ENCODE data around the gene FARSB. TPM values are rescaled to one million over a fixed set of nuclear protein-coding genes. Genes with fewer than 3 reads are reported as not detected.

The FARSB gene
- total RNA-seq, 1 donor from 2014 or later, result 13.3 TPM

DNA sequence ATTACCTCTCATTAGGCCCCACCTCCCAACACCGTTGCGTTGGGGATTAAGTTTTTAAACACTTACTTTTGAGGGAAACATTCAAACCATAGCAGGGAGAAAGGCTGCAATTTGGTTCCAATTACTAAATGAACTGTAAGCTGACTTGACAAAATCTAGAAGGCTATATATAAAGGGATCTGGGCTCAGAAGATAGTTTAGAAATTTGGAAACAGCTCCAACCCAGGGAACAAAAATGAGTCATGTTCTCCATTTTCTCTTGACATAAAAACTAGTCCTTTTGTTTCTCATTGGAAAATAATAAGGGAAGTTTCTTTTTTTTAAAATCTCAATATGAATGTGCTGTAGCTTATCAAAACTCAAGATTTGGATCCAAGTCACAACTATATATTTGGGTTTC, 33.0 kb upstream of the FARSB start:
- Histone ChIP-seq H3K9me3 (no peaks in the 10 kb centered on the region), H3K4me1 (peaks cover 4% of the 10 kb centered on the region), H3K27me3 (no peaks in the 10 kb centered on the region), H3K27ac (no peak overlapping the region), H3K4me3 (no peak overlapping the region), H3K36me3 (no peaks in the 10 kb centered on the region)
- TF ChIP-seq, protein P1, sequence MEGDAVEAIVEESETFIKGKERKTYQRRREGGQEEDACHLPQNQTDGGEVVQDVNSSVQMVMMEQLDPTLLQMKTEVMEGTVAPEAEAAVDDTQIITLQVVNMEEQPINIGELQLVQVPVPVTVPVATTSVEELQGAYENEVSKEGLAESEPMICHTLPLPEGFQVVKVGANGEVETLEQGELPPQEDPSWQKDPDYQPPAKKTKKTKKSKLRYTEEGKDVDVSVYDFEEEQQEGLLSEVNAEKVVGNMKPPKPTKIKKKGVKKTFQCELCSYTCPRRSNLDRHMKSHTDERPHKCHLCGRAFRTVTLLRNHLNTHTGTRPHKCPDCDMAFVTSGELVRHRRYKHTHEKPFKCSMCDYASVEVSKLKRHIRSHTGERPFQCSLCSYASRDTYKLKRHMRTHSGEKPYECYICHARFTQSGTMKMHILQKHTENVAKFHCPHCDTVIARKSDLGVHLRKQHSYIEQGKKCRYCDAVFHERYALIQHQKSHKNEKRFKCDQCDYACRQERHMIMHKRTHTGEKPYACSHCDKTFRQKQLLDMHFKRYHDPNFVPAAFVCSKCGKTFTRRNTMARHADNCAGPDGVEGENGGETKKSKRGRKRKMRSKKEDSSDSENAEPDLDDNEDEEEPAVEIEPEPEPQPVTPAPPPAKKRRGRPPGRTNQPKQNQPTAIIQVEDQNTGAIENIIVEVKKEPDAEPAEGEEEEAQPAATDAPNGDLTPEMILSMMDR (IDR thresholded peaks at IDR 0.05), result no peak
- no peak for TF ChIP-seq POLR2A (IDR thresholded peaks at IDR 0.05)
- no peak for TF ChIP-seq POLR2AphosphoS5 (IDR thresholded peaks at IDR 0.05; ENCODE audit: insufficient read depth in 1 of 2, low read depth in 1 of 2)
- intact Hi-C loops (cut with DNase I), result no loop called here
- DNase-seq (ENCODE audit: extremely low spot score in 2 of 2), result no peak

DNA sequence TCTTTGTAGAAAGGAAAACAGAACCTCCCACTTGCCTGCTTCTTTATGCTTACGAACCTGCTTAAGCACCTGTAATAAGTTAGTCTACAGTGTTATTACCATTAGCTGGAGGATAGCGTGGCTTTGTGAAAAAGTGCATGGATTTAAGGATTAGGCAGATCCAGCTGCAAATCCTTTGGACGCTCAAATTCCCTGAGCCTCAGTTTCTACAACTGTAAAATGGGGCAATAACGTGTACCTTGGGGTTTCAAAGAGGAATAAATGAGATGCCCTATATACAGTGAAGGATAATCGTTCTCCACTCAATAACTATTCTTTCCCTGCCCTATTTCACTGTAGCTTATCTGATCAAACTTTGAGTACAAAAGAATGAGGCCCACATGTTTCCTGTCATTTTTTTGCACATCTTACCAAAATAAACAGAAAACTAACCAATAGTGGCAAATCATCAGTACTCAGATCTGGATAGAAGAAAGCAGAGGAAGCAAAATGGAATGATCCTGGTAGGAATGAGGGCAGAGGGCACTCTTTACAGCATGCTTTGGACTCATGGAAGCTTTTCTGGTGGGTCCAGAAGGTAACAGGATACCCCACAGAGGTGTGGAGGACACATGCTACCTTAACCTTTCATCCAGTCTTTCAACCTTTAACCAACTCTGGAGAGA, 30.3 kb upstream of the FARSB start:
- Histone ChIP-seq H3K27me3 (no peaks in the 10 kb centered on the region), H3K27ac (no peak overlapping the region), H3K4me1 (peaks cover 4% of the 10 kb centered on the region), H3K36me3 (no peaks in the 10 kb centered on the region), H3K4me3 (no peak overlapping the region), H3K9me3 (no peaks in the 10 kb centered on the region)
- no peak for TF ChIP-seq POLR2AphosphoS5 (IDR thresholded peaks at IDR 0.05; ENCODE audit: insufficient read depth in 1 of 2, low read depth in 1 of 2)
- TF ChIP-seq, protein P1 (IDR thresholded peaks at IDR 0.05), result no peak
- no peak for TF ChIP-seq POLR2A (IDR thresholded peaks at IDR 0.05)
- DNase-seq (ENCODE audit: extremely low spot score in 2 of 2), result no peak
- intact Hi-C loops (cut with DNase I), result no loop called here

DNA sequence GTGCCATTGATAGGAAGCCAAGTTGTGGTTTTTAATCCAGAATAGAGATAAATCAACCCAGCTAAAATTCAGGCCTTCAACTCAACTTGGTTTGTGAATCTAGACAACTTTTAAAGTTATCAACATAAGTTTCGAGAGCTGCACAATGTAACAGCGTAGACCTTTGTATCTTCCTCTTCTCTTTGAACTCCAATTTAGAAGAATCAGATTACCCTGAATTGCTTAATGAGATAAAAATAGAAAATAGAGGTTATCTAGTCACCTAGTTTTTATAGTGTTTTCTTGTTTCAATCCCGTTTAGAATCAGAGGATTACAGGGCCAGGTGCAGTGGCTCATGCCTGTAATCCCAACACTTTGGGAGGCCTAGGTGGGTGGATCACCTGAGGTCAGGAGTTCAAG, 27.9 kb upstream of the FARSB start:
- no peaks in the 10 kb centered on the region for H3K36me3 ChIP-seq
- H3K4me3 ChIP-seq, result no peak overlapping the region
- no peaks in the 10 kb centered on the region for H3K9me3 ChIP-seq
- no peaks in the 10 kb centered on the region for H3K27me3 ChIP-seq
- no peak overlapping the region for H3K27ac ChIP-seq
- no peak for DNase-seq (ENCODE audit: extremely low spot score in 2 of 2)
- H3K4me1 ChIP-seq, result peaks cover 3% of the 10 kb centered on the region
- intact Hi-C loops (cut with DNase I), result no loop called here
- TF ChIP-seq, protein P1 (IDR thresholded peaks at IDR 0.05), result no peak
- TF ChIP-seq POLR2A (IDR thresholded peaks at IDR 0.05) (no peak), POLR2AphosphoS5 (IDR thresholded peaks at IDR 0.05; ENCODE audit: insufficient read depth in 1 of 2, low read depth in 1 of 2) (no peak)

DNA sequence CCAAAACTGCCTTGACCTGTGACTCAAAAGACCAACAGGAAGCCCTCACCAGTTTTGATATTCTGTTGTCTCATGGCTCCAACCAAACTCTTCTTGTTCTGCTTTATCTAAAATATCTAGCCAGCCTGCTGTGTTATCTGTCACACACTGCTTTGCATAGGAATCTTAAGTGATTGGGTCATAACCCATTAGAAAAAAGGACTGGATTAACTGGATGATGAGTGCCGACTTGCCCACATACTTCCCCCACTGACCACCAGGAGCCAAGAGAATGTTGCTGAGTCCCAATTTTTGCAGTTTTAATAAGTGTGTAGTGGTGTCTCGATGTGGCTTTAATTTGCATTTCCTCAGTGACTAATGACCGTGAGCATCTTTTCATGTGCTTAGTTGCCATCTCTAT, 22.1 kb upstream of the FARSB start:
- no peak for TF ChIP-seq POLR2AphosphoS5 (IDR thresholded peaks at IDR 0.05; ENCODE audit: insufficient read depth in 1 of 2, low read depth in 1 of 2)
- Histone ChIP-seq H3K9me3 (no peaks in the 10 kb centered on the region), H3K27me3 (no peaks in the 10 kb centered on the region), H3K27ac (no peak overlapping the region), H3K4me3 (no peak overlapping the region), H3K36me3 (no peaks in the 10 kb centered on the region), H3K4me1 (no peaks in the 10 kb centered on the region)
- DNase-seq (ENCODE audit: extremely low spot score in 2 of 2), result no peak
- intact Hi-C loops (cut with DNase I), result no loop called here

DNA sequence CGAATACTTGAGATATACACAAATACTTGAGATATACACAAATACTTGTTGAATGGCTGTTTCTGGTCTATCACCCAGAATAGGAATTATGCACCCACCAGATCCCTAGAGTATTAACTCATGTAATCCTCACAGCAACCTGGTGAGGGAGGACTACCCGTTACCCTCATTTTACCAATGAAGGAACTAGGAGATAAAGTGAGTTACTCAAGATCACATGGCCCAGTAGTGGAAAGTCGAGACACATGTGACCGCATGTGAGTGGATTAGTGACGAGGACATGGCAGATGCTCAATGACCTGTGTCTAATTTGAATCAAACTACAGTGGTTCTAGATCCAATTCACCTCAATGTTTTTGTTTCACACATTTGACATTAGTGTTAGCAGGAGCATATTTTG, 18.0 kb upstream of the FARSB start:
- H3K27ac ChIP-seq, result no peak overlapping the region
- no peaks in the 10 kb centered on the region for H3K27me3 ChIP-seq
- no peak for TF ChIP-seq POLR2A (IDR thresholded peaks at IDR 0.05)
- no peak for TF ChIP-seq POLR2AphosphoS5 (IDR thresholded peaks at IDR 0.05; ENCODE audit: insufficient read depth in 1 of 2, low read depth in 1 of 2)
- TF ChIP-seq, protein P1 (IDR thresholded peaks at IDR 0.05), result no peak
- DNase-seq (ENCODE audit: extremely low spot score in 2 of 2), result no peak
- peaks cover 9% of the 10 kb centered on the region for H3K4me1 ChIP-seq
- no peaks in the 10 kb centered on the region for H3K9me3 ChIP-seq
- H3K36me3 ChIP-seq, result no peaks in the 10 kb centered on the region
- no peak overlapping the region for H3K4me3 ChIP-seq
- intact Hi-C loops (cut with DNase I), result no loop called here

All from vagina (tissue), 2 donors.